Tibial nerve (tissue), 3 donors: ENCODE data around the gene PTN.

Experiments used
- CTCF ChIP-seq, 5 experiments: fragments of 200-600 bp in 3 of 5; fragments of 450-650 bp in 2 of 5; sonication (generic) in 3 of 5; IDR thresholded peaks; one replicate each; pipeline ENCODE4 v1.5.1; 2016 to 2019; ENCODE audit warnings: antibody characterized with exemption in 5 of 5, mild to moderate bottlenecking in 3 of 5, moderate library complexity in 2 of 5
- POLR2A ChIP-seq, 2 donors: fragments of 450-650 bp; IDR thresholded peaks; one replicate each; pipeline ENCODE4 v1.6.1; 2017; ENCODE audit warnings: antibody characterized with exemption in 2 of 2, mild to moderate bottlenecking in 2 of 2, moderate library complexity in 2 of 2

- TF ChIP-seq CTCF (IDR thresholded peaks at IDR 0.05) (no peak), POLR2A (IDR thresholded peaks at IDR 0.05) (no peak)
These were observed 147.5 kb downstream of the PTN start for GRCh38 chr7:137195996-137196395.
